B cell (primary cell): Measurements from ENCODE around the gene TRPM7. TPM values are rescaled to one million over a fixed set of nuclear protein-coding genes. Genes with fewer than 3 reads are reported as not detected.

Source experiments
- ATAC-seq: fragments of 200-7000 bp; cut with Tn5 transposase; one replicate; pipeline ENCODE4 v1.10.0; 2021; ENCODE audit warnings: low read depth, mild to moderate bottlenecking, moderate number of reproducible peaks, moderate library complexity
- CTCF ChIA-PET: fragments of 350-600 bp; sonication (Branson Sonifier 250); formaldehyde crosslinking; loops from one replicate; lab custom pipeline; 2021; ENCODE audit warnings: antibody characterized with exemption, inconsistent platforms; lab: Charles Lee
- POLR2A ChIA-PET: fragments of 350-600 bp; sonication (Branson Sonifier 250); formaldehyde crosslinking; loops from one replicate; lab custom pipeline; 2021; ENCODE audit warnings: antibody characterized with exemption; lab: Charles Lee
- DNase-seq: peaks from one replicate; pipeline ENCODE4 v3.0.0; 2013
- H2AFZ ChIP-seq: 2 replicates; pipeline ENCODE4 v1.6.1; 2012; ENCODE audit warnings: mild to moderate bottlenecking, low read depth, low read length; ENCODE audit not compliant: insufficient read depth, poor library complexity, severe bottlenecking
- H3K27ac ChIP-seq, 2 donors: 1 replicate in 1 of 2; 2 replicates in 1 of 2; pipeline ENCODE4 v1.5.1; 2012 to 2013; ENCODE audit warnings: low read length in 2 of 2, mild to moderate bottlenecking in 2 of 2, moderate library complexity in 1 of 2
- H3K27me3 ChIP-seq, 4 experiments: fragments of 200-600 bp in 1 of 4; sonication (generic) in 1 of 4; replicated peaks in 1 of 4; 1 replicate in 2 of 4; 2 replicates in 2 of 4; pipeline versions ENCODE4 v1.6.1 to v1.7.0; 2013 to 2016; ENCODE audit warnings: low read length in 3 of 4, mild to moderate bottlenecking in 2 of 4, mixed read lengths in 1 of 4, moderate library complexity in 1 of 4; ENCODE audit not compliant: insufficient read depth in 4 of 4, control insufficient read depth in 3 of 4; ENCODE audit errors: control extremely low read depth in 1 of 4
- H3K36me3 ChIP-seq, 2 experiments: replicated peaks in 1 of 2; 1 replicate in 1 of 2; 2 replicates in 1 of 2; pipeline versions ENCODE4 v1.6.1 to v1.7.1; 2013; ENCODE audit warnings: low read length in 1 of 2; ENCODE audit not compliant: insufficient read depth in 2 of 2, control insufficient read depth in 1 of 2; ENCODE audit errors: control extremely low read depth in 1 of 2, extremely low read depth in 1 of 2
- H3K4me1 ChIP-seq, 2 donors: fragments of 200-600 bp in 1 of 2; sonication (generic) in 1 of 2; 1 replicate in 1 of 2; 2 replicates in 1 of 2; pipeline versions ENCODE4 v1.5.1 to v1.6.1; 2013 to 2017; ENCODE audit warnings: low read length in 2 of 2; ENCODE audit not compliant: control insufficient read depth in 2 of 2, insufficient read depth in 2 of 2
- H3K4me2 ChIP-seq: replicated peaks from 2 replicates; pipeline ENCODE3; 2012; ENCODE audit warnings: mild to moderate bottlenecking, low read depth, low read length; ENCODE audit not compliant: poor library complexity, severe bottlenecking
- H3K4me3 ChIP-seq, 5 experiments: fragments of 200-600 bp in 1 of 5; sonication (generic) in 1 of 5; 1 replicate in 3 of 5; 2 replicates in 2 of 5; pipeline versions ENCODE4 v1.5.1 to v1.7.0; 2011 to 2016; ENCODE audit warnings: low read length in 4 of 5, mild to moderate bottlenecking in 4 of 5, low read depth in 2 of 5, control low read depth in 1 of 5, moderate library complexity in 1 of 5; ENCODE audit not compliant: insufficient read depth in 1 of 5; ENCODE audit errors: control extremely low read depth in 1 of 5, extremely low read depth in 1 of 5
- H3K79me2 ChIP-seq: fragments of 200-600 bp; sonication (generic); one replicate; pipeline ENCODE4 v1.6.0; 2016; ENCODE audit warnings: low read length; ENCODE audit not compliant: control insufficient read depth, insufficient read depth
- H3K9ac ChIP-seq: fragments of 200-600 bp; sonication (generic); 2 replicates; pipeline ENCODE4 v1.6.1; 2017; ENCODE audit warnings: mild to moderate bottlenecking, low read length, moderate library complexity
- H3K9me3 ChIP-seq, 3 donors: one replicate each; pipeline versions ENCODE4 v1.6.1 to v1.7.1; 2013; ENCODE audit warnings: low read length in 2 of 3; ENCODE audit not compliant: control insufficient read depth in 2 of 3, insufficient read depth in 1 of 3; ENCODE audit errors: control extremely low read depth in 1 of 3
- H4K20me1 ChIP-seq: 2 replicates; pipeline ENCODE4 v1.6.0; 2012; ENCODE audit warnings: mild to moderate bottlenecking, low read length; ENCODE audit not compliant: insufficient read depth, control insufficient read depth, poor library complexity, severe bottlenecking
- H3K27ac Mint-ChIP-seq: one replicate; pipeline ENCODE4 v1.8.0; 2021; ENCODE audit warnings: mixed read lengths
- H3K27me3 Mint-ChIP-seq: one replicate; pipeline ENCODE4 v1.8.0; 2021; ENCODE audit warnings: mixed read lengths
- H3K4me1 Mint-ChIP-seq: one replicate; pipeline ENCODE4 v1.8.0; 2021; ENCODE audit warnings: mixed read lengths
- H3K4me3 Mint-ChIP-seq: one replicate; pipeline ENCODE4 v1.8.0; 2021; ENCODE audit warnings: mixed read lengths
- H3K9me3 Mint-ChIP-seq: one replicate; pipeline ENCODE4 v1.8.0; 2022; ENCODE audit warnings: mixed read lengths; ENCODE audit not compliant: insufficient read depth
- EZH2 ChIP-seq: IDR thresholded peaks from 2 replicates; pipeline ENCODE4 v1.6.1; 2012; ENCODE audit warnings: borderline replicate concordance, low read depth, mild to moderate bottlenecking, moderate library complexity, low read length; ENCODE audit not compliant: insufficient read depth, poor library complexity, severe bottlenecking
- WGBS: methylation state at CpG from one replicate; pipeline ENCODE4 v1.1.5; 2013; ENCODE audit warnings: missing lambda C conversion rate; ENCODE audit not compliant: insufficient coverage; 5-methylcytosine and 5-hydroxymethylcytosine counted together
- intact Hi-C: fragments of 100-400 bp; cut with micrococcal nuclease; formaldehyde crosslinking; loops from one replicate; pipeline ENCODE4 v1.10.0; 2022
- polyA plus RNA-seq: library from polyadenylated mRNA; depleted of rRNA; stranded (reverse); fragments of >200 nt; gene quantifications from 2 replicates; pipeline ENCODE4 v1.2.3, GENCODE V29; 2012
- total RNA-seq, 2 donors: library from RNA; stranded (reverse); fragments of 120-200 nt in 1 of 2; gene quantifications; 1 replicate in 1 of 2; 2 replicates in 1 of 2; pipeline versions ENCODE4 v1.2.3 to v1.2.4, GENCODE V29; 2013 to 2022
- TF ChIP-seq, protein P1 (sequence below): fragments of 200-600 bp; IDR thresholded peaks from one replicate; pipeline ENCODE4 v1.8.0; 2022; ENCODE audit warnings: antibody characterized with exemption, mild to moderate bottlenecking

Gene TRPM7
- total and polyA plus RNA-seq, 2 donors (not counting 1 experiment from before 2014, with no cell fraction given): 12.5 to 77.2 TPM

DNA sequence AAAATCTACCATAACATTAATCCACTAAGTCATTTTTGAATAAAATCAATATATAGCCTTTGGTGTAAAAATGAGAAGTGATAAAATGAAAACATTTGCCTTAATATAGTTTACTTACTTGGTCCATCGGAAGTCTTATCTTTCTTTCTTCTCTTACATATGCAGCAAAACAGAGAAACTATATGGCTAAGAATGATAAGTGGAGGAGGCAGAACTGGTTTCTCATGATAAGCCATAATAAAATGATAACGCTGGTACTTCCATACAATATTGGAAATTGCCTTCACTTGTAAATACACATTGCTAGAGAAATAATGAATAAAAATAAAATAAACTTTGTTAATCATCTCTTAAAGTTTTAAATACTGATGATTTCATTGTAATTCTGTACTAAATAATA is 92.3 kb downstream of the TRPM7 start:
- DNase-seq: no peak
- H3K4me1 Mint-ChIP-seq: no peaks in the 10 kb centered on the region
- TF ChIP-seq EZH2: no peak
- TF ChIP-seq, protein P1, sequence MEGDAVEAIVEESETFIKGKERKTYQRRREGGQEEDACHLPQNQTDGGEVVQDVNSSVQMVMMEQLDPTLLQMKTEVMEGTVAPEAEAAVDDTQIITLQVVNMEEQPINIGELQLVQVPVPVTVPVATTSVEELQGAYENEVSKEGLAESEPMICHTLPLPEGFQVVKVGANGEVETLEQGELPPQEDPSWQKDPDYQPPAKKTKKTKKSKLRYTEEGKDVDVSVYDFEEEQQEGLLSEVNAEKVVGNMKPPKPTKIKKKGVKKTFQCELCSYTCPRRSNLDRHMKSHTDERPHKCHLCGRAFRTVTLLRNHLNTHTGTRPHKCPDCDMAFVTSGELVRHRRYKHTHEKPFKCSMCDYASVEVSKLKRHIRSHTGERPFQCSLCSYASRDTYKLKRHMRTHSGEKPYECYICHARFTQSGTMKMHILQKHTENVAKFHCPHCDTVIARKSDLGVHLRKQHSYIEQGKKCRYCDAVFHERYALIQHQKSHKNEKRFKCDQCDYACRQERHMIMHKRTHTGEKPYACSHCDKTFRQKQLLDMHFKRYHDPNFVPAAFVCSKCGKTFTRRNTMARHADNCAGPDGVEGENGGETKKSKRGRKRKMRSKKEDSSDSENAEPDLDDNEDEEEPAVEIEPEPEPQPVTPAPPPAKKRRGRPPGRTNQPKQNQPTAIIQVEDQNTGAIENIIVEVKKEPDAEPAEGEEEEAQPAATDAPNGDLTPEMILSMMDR: no peak
- no peak for ATAC-seq
- H3K9ac ChIP-seq: no peak overlapping the region
- H3K9me3 ChIP-seq: no peaks in the 10 kb centered on the region
- H3K27me3 Mint-ChIP-seq: no peaks in the 10 kb centered on the region
- H3K79me2 ChIP-seq: no peaks in the 10 kb centered on the region
- CTCF ChIA-PET: no interaction called here
- no CpG with 5 or more reads among the region's 2 CpGs for WGBS
- no peak overlapping the region for H3K27ac ChIP-seq
- H3K4me2 ChIP-seq: no peak overlapping the region
- no peaks in the 10 kb centered on the region for H3K9me3 Mint-ChIP-seq
- no peak overlapping the region for H2AFZ ChIP-seq
- H3K4me1 ChIP-seq: no peaks in the 10 kb centered on the region
- no peak overlapping the region for H3K27ac Mint-ChIP-seq
- H3K36me3 ChIP-seq: peaks cover 12 to 71% of the 10 kb centered on the region in 2 experiments
- H4K20me1 ChIP-seq: no peaks in the 10 kb centered on the region
- POLR2A ChIA-PET: no interaction called here
- H3K4me3 ChIP-seq: no peak overlapping the region
- H3K27me3 ChIP-seq: no peaks in the 10 kb centered on the region
- no peak overlapping the region for H3K4me3 Mint-ChIP-seq
- intact Hi-C loops: loop anchor here (10.0 kb wide), 1 partner anchor 100 kb away; no protein-coding TSS in a partner anchor

DNA sequence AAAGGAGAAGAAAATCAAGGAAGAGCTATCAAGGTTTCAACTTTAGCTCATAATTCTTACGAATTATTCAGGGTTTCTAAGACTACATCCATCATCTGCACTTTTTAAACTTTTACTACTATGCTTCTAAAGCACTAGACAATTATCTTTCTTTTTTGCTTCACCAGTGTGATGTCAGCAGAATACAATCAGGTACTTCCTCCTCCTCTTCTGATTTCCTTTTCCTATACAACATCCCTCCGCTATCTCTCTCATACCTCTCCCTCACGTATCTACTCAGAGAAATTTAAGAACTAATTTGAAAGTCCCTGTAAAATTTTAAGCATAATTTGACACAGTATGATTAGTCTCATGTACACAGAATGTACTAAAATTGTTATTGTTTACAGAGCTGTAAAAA is 92.8 kb downstream of the TRPM7 start:
- Mint-ChIP-seq H3K4me3 (no peak overlapping the region), H3K27me3 (no peaks in the 10 kb centered on the region), H3K27ac (no peak overlapping the region), H3K4me1 (no peaks in the 10 kb centered on the region), H3K9me3 (no peaks in the 10 kb centered on the region)
- no peak overlapping the region for H3K4me2 ChIP-seq
- ChIA-PET POLR2A (no interaction called here), CTCF (no interaction called here)
- intact Hi-C loops: loop anchor here (10.0 kb wide), 1 partner anchor 99 kb away; no protein-coding TSS in a partner anchor
- no peaks in the 10 kb centered on the region for H3K4me1 ChIP-seq
- ATAC-seq: no peak
- H3K27ac ChIP-seq: no peak overlapping the region
- no peak for DNase-seq
- 100% methylated on average over 1 of the region's 3 CpGs for WGBS
- no peaks in the 10 kb centered on the region for H4K20me1 ChIP-seq
- H3K9me3 ChIP-seq: no peaks in the 10 kb centered on the region
- no peak overlapping the region for H3K4me3 ChIP-seq
- TF ChIP-seq EZH2: no peak
- TF ChIP-seq, protein P1: no peak
- H3K9ac ChIP-seq: no peak overlapping the region
- H3K36me3 ChIP-seq: peaks cover 12 to 67% of the 10 kb centered on the region in 2 experiments
- no peaks in the 10 kb centered on the region for H3K27me3 ChIP-seq
- no peak overlapping the region for H2AFZ ChIP-seq
- no peaks in the 10 kb centered on the region for H3K79me2 ChIP-seq
